CD4-positive, CD25-positive, alpha-beta regulatory T cell (primary cell): Measurements from ENCODE around the gene DNAH8. TPM values are rescaled to one million over a fixed set of nuclear protein-coding genes. Genes with fewer than 3 reads are reported as not detected.

Experiments
- ATAC-seq, 2 donors: fragments of 150-1000 bp; cut with Tn5 transposase; one replicate each; pipeline ENCODE4 v1.10.0; 2021; ENCODE audit warnings: low read depth in 2 of 2, moderate number of reproducible peaks in 2 of 2, moderate library complexity in 1 of 2
- DNase-seq, 3 donors: peaks; one replicate each; pipeline versions ENCODE4 v3.0.0 to v3.0.0-alpha.2; 2012 to 2022; ENCODE audit warnings: mixed read lengths in 1 of 3
- H3K27ac ChIP-seq: one replicate; pipeline ENCODE4 v1.7.0; 2013; ENCODE audit warnings: mild to moderate bottlenecking, low read length; ENCODE audit not compliant: insufficient read depth, poor library complexity, severe bottlenecking
- H3K27me3 ChIP-seq: one replicate; pipeline ENCODE4 v1.7.0; 2013; ENCODE audit warnings: low read length; ENCODE audit not compliant: control insufficient read depth, insufficient read depth
- H3K36me3 ChIP-seq: one replicate; pipeline ENCODE4 v1.7.0; 2013; ENCODE audit warnings: mild to moderate bottlenecking, low read length, moderate library complexity; ENCODE audit not compliant: control insufficient read depth, insufficient read depth
- H3K4me1 ChIP-seq: 2 replicates; pipeline ENCODE4 v1.7.0; 2013; ENCODE audit warnings: mild to moderate bottlenecking, low read length; ENCODE audit not compliant: insufficient read depth, control insufficient read depth, poor library complexity, severe bottlenecking
- H3K4me3 ChIP-seq: one replicate; pipeline ENCODE4 v1.7.0; 2013; ENCODE audit warnings: low read depth, mild to moderate bottlenecking, low read length, moderate library complexity
- H3K9me3 ChIP-seq, 2 experiments: 1 replicate in 1 of 2; 2 replicates in 1 of 2; pipeline ENCODE4 v1.7.0; 2013; ENCODE audit warnings: low read length in 2 of 2, mild to moderate bottlenecking in 1 of 2, moderate library complexity in 1 of 2; ENCODE audit not compliant: control insufficient read depth in 2 of 2
- H3K27ac Mint-ChIP-seq, 3 donors: one replicate each; pipeline ENCODE4 v1.8.0; 2020 to 2022; ENCODE audit warnings: mild to moderate bottlenecking in 3 of 3, mixed read lengths in 3 of 3, moderate library complexity in 2 of 3
- H3K27me3 Mint-ChIP-seq: one replicate; pipeline ENCODE4 v1.8.0; 2022; ENCODE audit warnings: mild to moderate bottlenecking, mixed read lengths
- H3K36me3 Mint-ChIP-seq: one replicate; pipeline ENCODE4 v1.8.0; 2020; ENCODE audit warnings: mixed read lengths
- H3K4me1 Mint-ChIP-seq, 4 donors: one replicate each; pipeline ENCODE4 v1.8.0; 2020 to 2022; ENCODE audit warnings: mixed read lengths in 4 of 4, mild to moderate bottlenecking in 1 of 4
- H3K4me3 Mint-ChIP-seq, 4 donors: one replicate each; pipeline ENCODE4 v1.8.0; 2020 to 2022; ENCODE audit warnings: mild to moderate bottlenecking in 4 of 4, mixed read lengths in 4 of 4, moderate library complexity in 3 of 4
- H3K9me3 Mint-ChIP-seq, 7 donors: one replicate each; pipeline ENCODE4 v1.8.0; 2020 to 2022; ENCODE audit warnings: mixed read lengths in 7 of 7, mild to moderate bottlenecking in 3 of 7, moderate library complexity in 2 of 7
- polyA plus RNA-seq, 4 donors: library from polyadenylated mRNA; unstranded; fragments of 300-500 nt; fragmentation: Illumina TruSeq; gene quantifications; one replicate each; pipeline ENCODE4 v1.2.3, GENCODE V29; 2021
- total RNA-seq: library from RNA; stranded (reverse); gene quantifications from one replicate; pipeline ENCODE4 v1.2.3, GENCODE V29; 2022

The DNAH8 gene
- total and polyA plus RNA-seq, 5 donors from 2014 or later: 0.05 to 1.2 (median 0.57) TPM

DNA sequence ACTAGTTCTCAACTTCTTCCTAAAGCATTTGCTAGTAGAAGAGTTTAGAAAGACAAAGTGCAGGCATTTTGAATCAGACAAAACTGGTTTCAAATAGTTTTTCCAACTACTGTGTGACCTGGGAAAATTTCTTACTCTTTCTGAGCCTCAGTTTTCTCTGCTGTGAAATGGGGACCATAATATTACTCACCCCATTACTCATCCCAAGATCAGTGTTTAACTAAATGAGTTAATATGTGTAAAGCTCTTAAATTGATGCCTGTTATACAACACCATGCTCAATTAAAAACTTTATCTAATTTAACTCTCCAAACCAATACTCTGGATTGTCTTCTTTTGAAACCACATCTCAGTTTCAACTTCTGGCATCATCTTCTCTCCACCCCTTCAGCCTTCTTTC is 87.4 kb downstream of the DNAH8 start:
- ATAC-seq: no peak
- Histone ChIP-seq H3K36me3 (no peaks in the 10 kb centered on the region), H3K27me3 (peaks cover 12% of the 10 kb centered on the region), H3K9me3 (no peaks in the 10 kb centered on the region), H3K4me1 (no peaks in the 10 kb centered on the region), H3K4me3 (no peak overlapping the region), H3K27ac (no peak overlapping the region)
- no peaks in the 10 kb centered on the region for H3K36me3 Mint-ChIP-seq
- no peak for DNase-seq
- no peak overlapping the region for H3K4me3 Mint-ChIP-seq
- H3K27me3 Mint-ChIP-seq: peaks cover 26% of the 10 kb centered on the region
- H3K9me3 Mint-ChIP-seq: peaks cover 0 to 4% (median 0%) of the 10 kb centered on the region in 7 donors
- H3K27ac Mint-ChIP-seq: no peak overlapping the region
- no peaks in the 10 kb centered on the region for H3K4me1 Mint-ChIP-seq

DNA sequence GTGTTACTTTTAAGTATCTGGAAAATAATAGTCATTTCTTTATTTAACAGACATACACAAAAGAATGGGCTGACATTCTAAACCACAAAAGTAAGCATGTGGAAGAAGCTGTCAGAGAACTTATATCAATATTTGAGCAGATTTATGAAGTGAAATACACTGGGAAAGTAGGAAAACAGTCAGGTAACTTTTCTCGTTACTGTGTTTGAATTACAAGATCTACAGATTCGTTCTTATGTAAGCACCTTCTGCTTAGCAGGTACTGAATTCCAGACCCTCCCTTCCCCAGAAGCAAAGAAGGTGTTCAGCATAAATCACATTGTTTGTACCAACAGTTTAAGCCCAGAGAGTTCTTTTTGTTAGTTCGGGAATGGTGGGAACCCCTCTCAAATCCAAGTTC is 88.0 kb downstream of the DNAH8 start:
- H3K27me3 Mint-ChIP-seq: peaks cover 26% of the 10 kb centered on the region

DNA sequence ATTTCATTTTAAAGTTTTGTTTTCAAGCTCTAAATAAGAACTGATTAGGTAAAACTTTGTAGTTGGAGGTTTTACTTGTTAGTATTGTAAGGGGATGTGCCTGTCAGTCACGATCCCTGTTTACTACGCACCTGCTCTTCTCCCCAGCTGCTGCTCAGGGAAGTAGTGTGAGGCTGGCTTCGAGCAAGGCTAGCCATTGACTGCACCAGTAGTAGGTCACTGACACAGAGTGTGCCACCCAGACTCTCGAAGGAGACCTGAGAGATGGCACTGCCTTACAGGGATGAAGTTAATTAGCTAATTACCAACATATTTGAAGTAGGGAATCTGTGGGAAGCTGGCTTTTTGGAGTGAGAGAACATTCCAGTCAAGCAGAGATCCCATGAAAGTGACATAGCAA is 89.2 kb downstream of the DNAH8 start:
- Histone ChIP-seq H3K4me3 (no peak overlapping the region), H3K36me3 (no peaks in the 10 kb centered on the region), H3K27ac (no peak overlapping the region), H3K9me3 (no peaks in the 10 kb centered on the region), H3K27me3 (peaks cover 8% of the 10 kb centered on the region), H3K4me1 (no peaks in the 10 kb centered on the region)
- Mint-ChIP-seq H3K4me3 (no peak overlapping the region), H3K9me3 (peaks cover 0 to 4% (median 0%) of the 10 kb centered on the region in 7 donors), H3K27ac (no peak overlapping the region), H3K36me3 (no peaks in the 10 kb centered on the region), H3K4me1 (no peaks in the 10 kb centered on the region), H3K27me3 (peaks cover 23% of the 10 kb centered on the region)
- DNase-seq (no peak), ATAC-seq (no peak)

More for the DNA sequence above, 88.0 kb downstream of the DNAH8 start:
- no peak overlapping the region for H3K27ac Mint-ChIP-seq
- H3K36me3 Mint-ChIP-seq: no peaks in the 10 kb centered on the region
- H3K4me1 Mint-ChIP-seq: no peaks in the 10 kb centered on the region
- no peak overlapping the region for H3K4me3 ChIP-seq
- H3K9me3 ChIP-seq: no peaks in the 10 kb centered on the region
- H3K4me1 ChIP-seq: no peaks in the 10 kb centered on the region
- ATAC-seq (no peak), DNase-seq (no peak)
- no peak overlapping the region for H3K4me3 Mint-ChIP-seq
- no peaks in the 10 kb centered on the region for H3K36me3 ChIP-seq
- H3K27ac ChIP-seq: no peak overlapping the region
- H3K9me3 Mint-ChIP-seq: peaks cover 0 to 4% (median 0%) of the 10 kb centered on the region in 7 donors
- peaks cover 12% of the 10 kb centered on the region for H3K27me3 ChIP-seq

DNA sequence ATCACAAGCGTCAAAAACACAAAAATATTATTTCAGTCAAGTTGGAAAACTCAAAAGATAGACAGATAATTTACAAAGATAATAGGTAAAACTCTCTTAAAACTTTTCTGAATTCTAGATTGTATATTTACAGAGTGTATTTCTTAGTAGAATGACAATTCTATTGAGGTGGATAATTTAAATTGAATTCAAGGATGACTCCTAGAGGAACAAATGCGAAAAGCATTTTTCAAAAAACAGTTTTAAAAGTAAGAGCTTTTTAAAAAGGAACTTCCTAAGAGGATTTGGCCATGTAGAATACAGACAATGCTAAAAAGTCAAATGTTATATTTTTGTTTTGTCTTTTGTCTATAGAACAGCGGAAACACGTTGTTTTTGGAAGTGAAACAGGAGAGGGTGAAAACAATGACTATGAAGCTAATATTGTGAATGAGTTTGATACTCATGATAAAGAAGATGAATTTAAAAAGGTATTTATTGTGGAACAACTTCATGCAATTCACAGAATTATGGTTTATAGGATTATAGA is 90.1 kb downstream of the DNAH8 start:
- peaks cover 8% of the 10 kb centered on the region for H3K27me3 ChIP-seq
- Mint-ChIP-seq H3K27ac (no peak overlapping the region), H3K4me3 (no peak overlapping the region), H3K27me3 (peaks cover 26% of the 10 kb centered on the region), H3K36me3 (no peaks in the 10 kb centered on the region), H3K4me1 (no peaks in the 10 kb centered on the region), H3K9me3 (no peaks in the 10 kb centered on the region)
- H3K4me3 ChIP-seq: no peak overlapping the region
- no peak for ATAC-seq
- no peaks in the 10 kb centered on the region for H3K9me3 ChIP-seq
- H3K36me3 ChIP-seq: no peaks in the 10 kb centered on the region
- H3K27ac ChIP-seq: no peak overlapping the region
- no peaks in the 10 kb centered on the region for H3K4me1 ChIP-seq
- no peak for DNase-seq

DNA sequence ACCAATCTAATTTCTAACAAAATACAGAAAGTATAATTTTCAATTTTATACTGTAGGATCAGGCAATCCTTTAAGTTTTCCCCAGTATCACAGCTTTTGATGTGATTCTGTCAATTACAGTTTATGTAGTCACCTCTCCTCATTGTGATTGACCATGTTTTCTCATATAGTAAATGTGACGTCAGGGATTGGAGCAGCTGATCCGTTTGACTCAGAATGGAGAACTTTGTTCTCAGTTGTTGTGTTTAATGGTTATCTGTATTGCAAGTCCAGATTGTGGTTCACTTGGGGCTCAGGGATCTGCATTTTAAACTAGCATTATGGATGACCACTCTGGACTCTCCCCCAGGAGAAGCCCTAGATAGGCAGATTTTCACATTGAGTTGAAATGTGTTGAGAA is 90.6 kb downstream of the DNAH8 start:
- Mint-ChIP-seq H3K36me3 (no peaks in the 10 kb centered on the region), H3K27me3 (peaks cover 27% of the 10 kb centered on the region), H3K27ac (no peak overlapping the region), H3K4me3 (no peak overlapping the region), H3K9me3 (no peaks in the 10 kb centered on the region), H3K4me1 (no peaks in the 10 kb centered on the region)
- peaks cover 8% of the 10 kb centered on the region for H3K27me3 ChIP-seq
- H3K4me3 ChIP-seq: no peak overlapping the region
- DNase-seq (no peak), ATAC-seq (no peak)
- no peak overlapping the region for H3K27ac ChIP-seq
- no peaks in the 10 kb centered on the region for H3K36me3 ChIP-seq
- no peaks in the 10 kb centered on the region for H3K4me1 ChIP-seq
- no peaks in the 10 kb centered on the region for H3K9me3 ChIP-seq

DNA sequence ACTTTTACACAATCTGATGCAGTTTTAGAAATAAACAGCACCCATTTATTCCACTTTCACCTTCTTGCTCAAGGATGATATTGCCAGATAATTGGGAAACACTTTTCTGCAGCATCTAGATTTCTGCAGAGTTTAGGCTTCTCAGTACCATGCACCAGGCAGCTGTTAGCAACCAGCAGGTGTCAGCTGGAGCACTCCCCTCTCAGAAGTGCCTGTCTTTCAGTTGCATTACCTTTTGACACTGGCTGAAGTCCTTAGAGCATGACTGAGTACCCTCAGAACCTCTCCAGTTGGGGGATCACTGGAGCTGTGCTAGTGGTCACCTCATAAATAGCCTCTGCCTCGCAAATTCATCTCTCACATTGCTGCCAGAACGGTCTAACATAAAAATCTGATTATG is 91.2 kb downstream of the DNAH8 start:
- peaks cover 32% of the 10 kb centered on the region for H3K27me3 Mint-ChIP-seq
- peaks cover 7% of the 10 kb centered on the region for H3K27me3 ChIP-seq

DNA sequence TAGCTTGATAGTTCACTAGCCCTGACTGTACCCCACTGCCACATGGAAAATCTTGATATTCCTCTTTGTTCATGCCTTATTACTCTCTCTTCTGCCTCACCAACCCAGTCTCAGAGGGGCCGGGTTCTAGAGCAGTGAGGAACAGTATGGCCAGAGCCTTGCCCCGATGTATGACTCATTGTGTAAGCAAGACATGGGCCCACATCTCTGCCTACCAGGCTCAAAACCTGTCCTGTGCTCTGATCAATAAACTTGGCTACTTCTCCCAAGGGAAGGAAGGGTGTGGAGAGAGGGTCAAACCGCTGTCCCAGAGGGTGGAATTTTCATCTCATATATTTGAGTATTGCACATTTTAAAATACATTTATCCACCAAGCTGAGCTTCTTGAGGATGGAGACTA is 91.7 kb downstream of the DNAH8 start:
- Histone ChIP-seq H3K27me3 (peaks cover 7% of the 10 kb centered on the region), H3K36me3 (no peaks in the 10 kb centered on the region), H3K4me1 (no peaks in the 10 kb centered on the region), H3K4me3 (no peak overlapping the region), H3K27ac (no peak overlapping the region), H3K9me3 (no peaks in the 10 kb centered on the region)
- H3K4me3 Mint-ChIP-seq: no peak overlapping the region
- peaks cover 35% of the 10 kb centered on the region for H3K27me3 Mint-ChIP-seq
- H3K36me3 Mint-ChIP-seq: no peaks in the 10 kb centered on the region
- no peaks in the 10 kb centered on the region for H3K4me1 Mint-ChIP-seq
- ATAC-seq: no peak
- H3K9me3 Mint-ChIP-seq: peaks cover 0 to 5% (median 0%) of the 10 kb centered on the region in 7 donors
- no peak for DNase-seq
- H3K27ac Mint-ChIP-seq: no peak overlapping the region

More for the DNA sequence above, 91.2 kb downstream of the DNAH8 start:
- no peak overlapping the region for H3K4me3 ChIP-seq
- H3K9me3 ChIP-seq: no peaks in the 10 kb centered on the region
- peaks cover 0 to 5% (median 0%) of the 10 kb centered on the region in 7 donors for H3K9me3 Mint-ChIP-seq
- DNase-seq: no peak
- no peak overlapping the region for H3K4me3 Mint-ChIP-seq
- no peak overlapping the region for H3K27ac Mint-ChIP-seq
- no peaks in the 10 kb centered on the region for H3K36me3 Mint-ChIP-seq
- no peaks in the 10 kb centered on the region for H3K4me1 Mint-ChIP-seq
- H3K27ac ChIP-seq: no peak overlapping the region
- H3K4me1 ChIP-seq: no peaks in the 10 kb centered on the region
- no peak for ATAC-seq
- H3K36me3 ChIP-seq: no peaks in the 10 kb centered on the region

DNA sequence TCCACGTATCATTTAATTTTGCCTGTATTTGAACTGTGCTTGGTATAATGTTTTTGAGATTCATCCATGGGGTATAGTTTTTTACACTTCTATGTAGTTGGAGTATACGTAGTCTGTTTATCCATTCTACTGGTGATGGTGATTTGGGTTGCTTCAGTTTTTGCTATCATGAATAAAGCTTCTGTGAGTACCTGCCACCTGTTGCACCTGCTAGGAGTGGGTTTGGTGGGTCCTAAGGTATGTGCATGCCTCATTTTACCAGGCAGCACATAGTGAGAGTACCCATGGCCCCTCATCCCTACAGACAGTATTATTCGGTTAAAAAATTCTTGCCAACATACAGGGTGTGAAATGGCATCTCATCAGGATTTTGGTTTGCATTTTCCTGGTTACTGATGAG is 92.9 kb downstream of the DNAH8 start:
- no peaks in the 10 kb centered on the region for H3K4me1 Mint-ChIP-seq
- Histone ChIP-seq H3K9me3 (no peaks in the 10 kb centered on the region), H3K27ac (no peak overlapping the region), H3K4me3 (no peak overlapping the region), H3K36me3 (no peaks in the 10 kb centered on the region), H3K4me1 (no peaks in the 10 kb centered on the region), H3K27me3 (peaks cover 9% of the 10 kb centered on the region)
- ATAC-seq (no peak), DNase-seq (no peak)
- no peak overlapping the region for H3K4me3 Mint-ChIP-seq
- peaks cover 40% of the 10 kb centered on the region for H3K27me3 Mint-ChIP-seq
- H3K9me3 Mint-ChIP-seq: peaks cover 0 to 5% (median 0%) of the 10 kb centered on the region in 7 donors
- H3K27ac Mint-ChIP-seq: no peak overlapping the region
- no peaks in the 10 kb centered on the region for H3K36me3 Mint-ChIP-seq
